ENCODE measurements around the gene EIF1AY.

DNA sequence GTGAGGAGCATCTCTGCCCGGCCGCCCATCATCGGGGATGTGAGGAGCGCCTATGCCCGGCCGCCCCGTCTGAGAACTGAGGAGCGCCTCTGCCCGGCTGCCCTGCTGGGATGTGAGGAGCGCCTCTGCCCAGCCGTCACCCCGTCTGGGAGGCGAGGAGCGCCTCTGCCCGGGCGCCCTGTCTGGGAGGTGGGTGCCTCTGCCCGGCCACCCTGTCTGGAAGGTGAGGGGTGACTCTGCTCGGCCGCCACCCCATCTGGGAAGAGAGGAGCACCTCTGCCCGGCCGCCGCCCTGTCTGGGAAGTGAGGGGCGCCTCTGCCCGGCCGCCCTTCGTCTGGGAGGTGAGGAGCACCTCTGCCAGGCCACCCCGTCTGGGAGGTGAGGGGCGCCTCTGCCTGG, 23.7 kb upstream of the EIF1AY start:
- no peak for TF ChIP-seq EP300 (IDR thresholded peaks at IDR 0.05)
- TF ChIP-seq POLR2A (IDR thresholded peaks at IDR 0.05), result no peak

All from tibial nerve (tissue), 3 donors.